Measurements from ENCODE around the gene GOT1. TPM values are rescaled to one million over a fixed set of nuclear protein-coding genes. Genes with fewer than 3 reads are reported as not detected.

Gene GOT1
- total RNA-seq, 1 donor from 2014 or later = 33.7 TPM

DNA sequence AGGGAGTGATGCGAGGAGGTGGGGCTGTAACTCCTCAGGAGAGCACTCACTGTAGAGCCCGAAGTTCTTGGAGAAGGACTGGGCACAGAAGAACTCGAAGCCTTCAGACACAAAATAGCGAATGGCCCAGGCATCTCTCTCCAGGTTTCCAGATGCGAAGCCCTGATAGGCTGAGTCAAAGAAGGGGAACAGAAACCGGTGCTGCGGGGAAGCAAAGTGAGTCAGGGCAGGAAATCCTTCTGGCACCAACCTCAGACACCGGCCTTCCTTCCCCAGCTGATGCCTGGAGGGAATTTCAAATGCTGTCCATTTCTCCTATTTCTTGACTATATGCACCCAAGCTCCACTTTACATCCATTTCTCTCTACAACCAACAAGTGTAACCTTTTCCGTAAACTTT lies 26.8 kb downstream of the GOT1 start:
- H3K4me3 Mint-ChIP-seq (ENCODE audit: unreplicated experiment) = no peak overlapping the region
- H3K27ac Mint-ChIP-seq (ENCODE audit: unreplicated experiment) = no peak overlapping the region
- H3K27me3 Mint-ChIP-seq (ENCODE audit: unreplicated experiment) = peaks cover 4% of the 10 kb centered on the region
- no peak for TF ChIP-seq CTCF (IDR thresholded peaks at IDR 0.05; ENCODE audit: unreplicated experiment)
- no peak for DNase-seq (ENCODE audit: low spot score)
- no peaks in the 10 kb centered on the region for H3K9me3 Mint-ChIP-seq (ENCODE audit: unreplicated experiment)
- H3K36me3 Mint-ChIP-seq (ENCODE audit: low read depth, unreplicated experiment) = peaks cover 34% of the 10 kb centered on the region
- peaks cover 9% of the 10 kb centered on the region for H3K4me1 Mint-ChIP-seq (ENCODE audit: unreplicated experiment)

DNA sequence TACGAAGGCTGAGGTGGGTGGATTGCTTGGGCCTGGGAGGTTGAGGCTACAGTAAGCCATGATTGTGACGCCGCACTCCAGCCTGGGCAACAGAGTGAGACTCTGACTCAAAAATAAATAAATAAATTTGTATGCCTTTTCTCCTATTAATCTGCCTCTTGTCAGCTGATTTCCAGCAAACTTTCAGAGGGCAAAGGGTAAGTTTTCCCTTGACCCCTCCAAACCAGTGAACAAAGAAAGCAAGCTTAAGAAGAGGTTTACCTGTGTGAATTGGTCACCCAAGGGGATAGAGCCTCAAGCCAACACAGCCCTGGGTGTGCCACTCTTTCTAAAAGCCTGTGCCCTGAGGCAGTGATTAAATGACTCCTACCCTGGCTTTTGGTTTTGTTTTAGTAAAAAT lies 30.8 kb downstream of the GOT1 start:
- Mint-ChIP-seq H3K36me3 (ENCODE audit: low read depth, unreplicated experiment) (peaks cover 20% of the 10 kb centered on the region), H3K4me3 (ENCODE audit: unreplicated experiment) (no peak overlapping the region), H3K4me1 (ENCODE audit: unreplicated experiment) (peaks cover 19% of the 10 kb centered on the region), H3K9me3 (ENCODE audit: unreplicated experiment) (no peaks in the 10 kb centered on the region), H3K27ac (ENCODE audit: unreplicated experiment) (no peak overlapping the region), H3K27me3 (ENCODE audit: unreplicated experiment) (peaks cover 3% of the 10 kb centered on the region)
- no peak for TF ChIP-seq CTCF (IDR thresholded peaks at IDR 0.05; ENCODE audit: unreplicated experiment)
- no peak for DNase-seq (ENCODE audit: low spot score)

DNA sequence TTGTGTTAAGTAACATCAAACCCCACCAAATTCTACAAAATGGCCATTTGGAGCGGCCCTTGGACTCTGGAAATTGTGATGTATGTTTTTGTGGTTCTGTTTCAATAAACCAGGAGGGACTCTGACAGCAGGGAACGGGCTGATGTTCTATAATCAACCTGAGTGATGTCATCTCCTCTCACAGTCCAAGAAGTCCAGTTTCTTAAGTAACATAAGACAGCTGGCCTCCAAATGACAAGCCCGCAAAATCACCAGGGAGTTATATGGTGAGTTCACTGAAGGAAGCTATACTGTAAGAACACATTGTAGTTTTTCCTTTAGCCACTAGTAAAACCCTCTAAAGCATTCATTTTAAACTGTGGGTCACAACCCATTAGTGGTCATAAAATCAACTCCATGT lies 34.0 kb downstream of the GOT1 start:
- Mint-ChIP-seq H3K4me1 (ENCODE audit: unreplicated experiment) (peaks cover 23% of the 10 kb centered on the region), H3K27me3 (ENCODE audit: unreplicated experiment) (no peaks in the 10 kb centered on the region), H3K4me3 (ENCODE audit: unreplicated experiment) (no peak overlapping the region), H3K9me3 (ENCODE audit: unreplicated experiment) (no peaks in the 10 kb centered on the region), H3K27ac (ENCODE audit: unreplicated experiment) (no peak overlapping the region), H3K36me3 (ENCODE audit: low read depth, unreplicated experiment) (peaks cover 4% of the 10 kb centered on the region)
- TF ChIP-seq CTCF (IDR thresholded peaks at IDR 0.05; ENCODE audit: unreplicated experiment) = no peak
- no peak for DNase-seq (ENCODE audit: low spot score)

DNA sequence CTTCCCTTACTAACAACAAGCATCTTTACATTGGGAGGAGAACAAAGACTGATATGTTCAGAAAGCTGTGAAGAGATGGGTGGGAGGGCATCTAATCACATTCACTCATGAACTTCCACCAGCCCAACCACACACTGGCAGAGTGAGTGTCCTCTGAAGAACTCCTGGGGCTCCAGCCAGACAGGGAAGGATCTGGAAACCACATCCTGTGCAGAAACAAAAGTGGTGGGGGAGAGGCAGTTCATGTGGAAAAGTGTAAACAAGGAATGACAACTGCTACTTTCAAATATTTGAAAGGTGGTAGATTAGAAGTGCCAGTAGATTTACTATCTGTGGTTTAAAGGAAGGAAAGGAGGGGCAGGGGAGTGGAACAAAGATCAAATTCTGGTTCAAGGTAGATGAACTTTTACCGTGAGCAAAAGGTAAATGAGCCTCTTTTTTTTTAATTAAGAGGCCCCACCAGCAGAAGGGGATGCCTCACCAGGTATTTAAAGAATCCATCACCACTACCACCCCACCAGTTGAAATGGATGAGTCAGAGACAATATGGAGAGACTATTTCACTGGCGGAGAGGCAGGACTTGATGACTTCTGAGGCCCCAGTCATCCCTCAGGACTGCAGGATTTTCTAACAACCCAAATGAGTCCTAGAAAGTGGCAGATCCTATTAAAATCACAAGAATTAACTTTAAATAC lies 34.5 kb downstream of the GOT1 start:
- H3K9me3 Mint-ChIP-seq (ENCODE audit: unreplicated experiment) = no peaks in the 10 kb centered on the region
- no peak for DNase-seq (ENCODE audit: low spot score)
- peak overlapping the region; percentile 54 for H3K27ac Mint-ChIP-seq (ENCODE audit: unreplicated experiment)
- H3K36me3 Mint-ChIP-seq (ENCODE audit: low read depth, unreplicated experiment) = peaks cover 4% of the 10 kb centered on the region
- TF ChIP-seq CTCF (IDR thresholded peaks at IDR 0.05; ENCODE audit: unreplicated experiment) = no peak
- peaks cover 23% of the 10 kb centered on the region for H3K4me1 Mint-ChIP-seq (ENCODE audit: unreplicated experiment)
- H3K4me3 Mint-ChIP-seq (ENCODE audit: unreplicated experiment) = no peak overlapping the region
- no peaks in the 10 kb centered on the region for H3K27me3 Mint-ChIP-seq (ENCODE audit: unreplicated experiment)

DNA sequence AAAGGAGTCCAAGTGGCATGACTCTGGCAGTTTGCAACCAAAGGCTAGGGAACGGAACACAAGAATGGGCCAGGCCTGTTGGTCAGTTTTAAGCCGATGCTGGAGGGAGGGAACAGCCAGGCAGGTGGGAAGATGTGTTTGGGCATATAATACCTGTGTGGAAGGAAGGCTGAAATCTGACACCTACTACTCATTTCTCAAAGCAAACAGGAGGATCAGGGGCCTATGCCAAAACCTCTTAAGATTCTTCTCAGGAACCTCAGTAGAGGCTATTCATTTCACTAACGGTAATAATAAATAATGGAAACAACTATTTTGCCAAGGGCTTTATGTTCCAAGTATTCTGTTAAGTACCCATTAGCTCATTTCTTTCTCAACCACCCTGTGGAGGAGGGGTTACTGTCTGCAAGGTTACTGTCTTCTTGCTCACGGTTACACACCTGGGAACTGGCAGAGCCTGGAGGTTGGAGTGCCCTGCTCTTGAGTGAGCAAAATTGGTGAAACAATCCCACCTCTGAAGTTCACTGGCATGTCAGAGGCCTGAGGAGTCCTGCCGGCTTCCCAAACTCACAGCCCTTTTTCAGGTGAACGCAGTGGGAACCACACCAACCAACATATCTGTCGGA lies 35.5 kb downstream of the GOT1 start:
- H3K9me3 Mint-ChIP-seq (ENCODE audit: unreplicated experiment) = no peaks in the 10 kb centered on the region
- H3K4me3 Mint-ChIP-seq (ENCODE audit: unreplicated experiment) = no peak overlapping the region
- H3K4me1 Mint-ChIP-seq (ENCODE audit: unreplicated experiment) = peaks cover 23% of the 10 kb centered on the region
- H3K27ac Mint-ChIP-seq (ENCODE audit: unreplicated experiment) = no peak overlapping the region
- peaks cover 4% of the 10 kb centered on the region for H3K36me3 Mint-ChIP-seq (ENCODE audit: low read depth, unreplicated experiment)
- DNase-seq (ENCODE audit: low spot score) = no peak
- no peaks in the 10 kb centered on the region for H3K27me3 Mint-ChIP-seq (ENCODE audit: unreplicated experiment)
- TF ChIP-seq CTCF (IDR thresholded peaks at IDR 0.05; ENCODE audit: unreplicated experiment) = no peak
